Adrenal gland (tissue), 12 donors: Measurements from ENCODE around the gene AMTN. TPM values are rescaled to one million over a fixed set of nuclear protein-coding genes. Genes with fewer than 3 reads are reported as not detected.

Experiments
- DNase-seq, 7 donors: peaks; one replicate each; pipeline ENCODE4 v3.0.0-alpha.2; 2019 to 2020
- H3K27ac ChIP-seq, 5 donors: fragments of 200-600 bp; sonication (generic) in 4 of 5; 1 replicate in 3 of 5; 2 replicates in 2 of 5; pipeline versions ENCODE4 v1.5.1 to v1.8.0; 2016 to 2020; ENCODE audit warnings: mild to moderate bottlenecking in 1 of 5
- H3K27me3 ChIP-seq: fragments of 200-600 bp; 2 replicates; pipeline ENCODE4 v1.8.0; 2021
- H3K36me3 ChIP-seq, 2 donors: fragments of 200-600 bp; replicated peaks in 1 of 2; 1 replicate in 1 of 2; 2 replicates in 1 of 2; pipeline versions ENCODE4 v1.5.1 to v1.8.0; 2018 to 2022
- H3K4me1 ChIP-seq, 2 donors: fragments of 200-600 bp; replicated peaks in 1 of 2; 1 replicate in 1 of 2; 2 replicates in 1 of 2; pipeline versions ENCODE4 v1.5.1 to v1.8.0; 2018 to 2021
- H3K4me3 ChIP-seq, 4 donors: fragments of 200-600 bp; sonication (generic) in 3 of 4; one replicate each; pipeline ENCODE4 v1.5.1; 2016 to 2018
- H3K9me3 ChIP-seq, 3 donors: fragments of 200-600 bp; sonication (generic) in 1 of 3; replicated peaks in 1 of 3; 1 replicate in 2 of 3; 2 replicates in 1 of 3; pipeline versions ENCODE4 v1.5.1 to v1.8.0; 2016 to 2021
- POLR2A ChIP-seq, 2 donors: fragments of 450-650 bp; IDR thresholded peaks; one replicate each; pipeline ENCODE4 v1.6.1; 2017; ENCODE audit warnings: antibody characterized with exemption in 2 of 2, mild to moderate bottlenecking in 2 of 2, moderate library complexity in 1 of 2
- WGBS, 4 donors: extraction: QIAGEN DNeasy Blood & Tissue Kit in 2 of 4; methylation state at CpG; one replicate each; pipeline versions ENCODE4 v1.1.5 to v1.1.7; 2013 to 2017; 5-methylcytosine and 5-hydroxymethylcytosine counted together
- intact Hi-C, 2 donors: fragments of 100-400 bp; cut with DNase I; formaldehyde crosslinking; loops; one replicate each; pipeline versions ENCODE4 v1.14.1 to v1.15.0; 2022 to 2023
- polyA plus RNA-seq, 3 donors: library from polyadenylated mRNA; stranded (reverse); fragments of 200-250 nt in 2 of 3; fragments of 350-450 nt in 1 of 3; fragmentation: Illumina TruSeq in 1 of 3; extraction: RNeasy Lipid Tissue Mini Kit (QIAGEN cat#74804) in 1 of 3; gene quantifications; one replicate each; pipeline ENCODE4 v1.2.3, GENCODE V29; 2013 to 2014
- total RNA-seq, 9 donors: library from RNA; depleted of rRNA in 4 of 9; stranded (reverse); fragments of >200 nt in 4 of 9; fragments of 120-200 nt in 1 of 9; fragmentation: NEBNext Ultra II Directional in 1 of 9; extraction: Animal tissue kit (Norgen Biotek cat#: 25700) in 1 of 9; gene quantifications; one replicate each; pipeline versions ENCODE4 v1.1.0 to v1.2.4, GENCODE V29; 2013 to 2023
- TF ChIP-seq, protein P1 (sequence below), 6 experiments: fragments of 450-650 bp in 4 of 6; fragments of 200-600 bp in 2 of 6; sonication (generic) in 1 of 6; IDR thresholded peaks; 1 replicate in 5 of 6; 2 replicates in 1 of 6; pipeline versions ENCODE4 v1.5.1 to v1.8.0; 2016 to 2021; ENCODE audit warnings: antibody characterized with exemption in 6 of 6, mild to moderate bottlenecking in 2 of 6, moderate library complexity in 1 of 6
- donor health status: healthy with polysubstance abuse.
- donor health status: Bipolar disorder and iron deficiency.
- donor health status: DM: yes; HTN: yes; CAD: no.
- donor health status: DM: no; HTN: no; CAD: no.
- donor health status: DM: no; HTN: no; CAD: no.
- donor health status: DM: yes; HTN: yes; CAD: no.

AMTN gene
- total and polyA plus RNA-seq, 12 donors = not detected

DNA sequence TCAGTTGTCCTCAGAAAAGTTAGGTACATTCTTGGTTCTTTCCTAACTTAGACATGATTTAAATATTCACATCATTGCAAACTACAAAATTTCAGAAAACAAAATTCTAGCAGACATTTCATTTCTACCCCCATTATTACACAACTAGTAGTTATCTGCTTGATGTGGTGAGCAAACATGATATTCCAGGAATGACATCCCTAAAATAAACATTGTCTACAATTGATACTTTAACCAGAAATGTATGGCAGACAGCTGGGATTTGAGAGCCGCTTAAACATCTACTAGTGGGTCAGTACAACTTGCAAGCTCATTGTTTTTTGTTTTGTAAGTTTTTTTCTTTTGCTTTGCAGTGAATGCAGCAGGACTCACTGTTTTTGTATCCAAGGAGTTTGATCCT lies 41.6 kb downstream of the AMTN start:
- TF ChIP-seq POLR2A (IDR thresholded peaks at IDR 0.05) = no peak
- TF ChIP-seq, protein P1, sequence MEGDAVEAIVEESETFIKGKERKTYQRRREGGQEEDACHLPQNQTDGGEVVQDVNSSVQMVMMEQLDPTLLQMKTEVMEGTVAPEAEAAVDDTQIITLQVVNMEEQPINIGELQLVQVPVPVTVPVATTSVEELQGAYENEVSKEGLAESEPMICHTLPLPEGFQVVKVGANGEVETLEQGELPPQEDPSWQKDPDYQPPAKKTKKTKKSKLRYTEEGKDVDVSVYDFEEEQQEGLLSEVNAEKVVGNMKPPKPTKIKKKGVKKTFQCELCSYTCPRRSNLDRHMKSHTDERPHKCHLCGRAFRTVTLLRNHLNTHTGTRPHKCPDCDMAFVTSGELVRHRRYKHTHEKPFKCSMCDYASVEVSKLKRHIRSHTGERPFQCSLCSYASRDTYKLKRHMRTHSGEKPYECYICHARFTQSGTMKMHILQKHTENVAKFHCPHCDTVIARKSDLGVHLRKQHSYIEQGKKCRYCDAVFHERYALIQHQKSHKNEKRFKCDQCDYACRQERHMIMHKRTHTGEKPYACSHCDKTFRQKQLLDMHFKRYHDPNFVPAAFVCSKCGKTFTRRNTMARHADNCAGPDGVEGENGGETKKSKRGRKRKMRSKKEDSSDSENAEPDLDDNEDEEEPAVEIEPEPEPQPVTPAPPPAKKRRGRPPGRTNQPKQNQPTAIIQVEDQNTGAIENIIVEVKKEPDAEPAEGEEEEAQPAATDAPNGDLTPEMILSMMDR (IDR thresholded peaks at IDR 0.05) = no peak
- intact Hi-C loops = no loop called here
- no peaks in the 10 kb centered on the region for H3K9me3 ChIP-seq
- H3K4me3 ChIP-seq = no peak overlapping the region
- no peaks in the 10 kb centered on the region for H3K36me3 ChIP-seq
- H3K4me1 ChIP-seq = no peaks in the 10 kb centered on the region
- DNase-seq = no peak
- H3K27me3 ChIP-seq = no peaks in the 10 kb centered on the region
- no peak overlapping the region for H3K27ac ChIP-seq
- 93 to 100% (median 97%) methylated on average over 1 of the region's 1 CpG for WGBS, 4 donors

DNA sequence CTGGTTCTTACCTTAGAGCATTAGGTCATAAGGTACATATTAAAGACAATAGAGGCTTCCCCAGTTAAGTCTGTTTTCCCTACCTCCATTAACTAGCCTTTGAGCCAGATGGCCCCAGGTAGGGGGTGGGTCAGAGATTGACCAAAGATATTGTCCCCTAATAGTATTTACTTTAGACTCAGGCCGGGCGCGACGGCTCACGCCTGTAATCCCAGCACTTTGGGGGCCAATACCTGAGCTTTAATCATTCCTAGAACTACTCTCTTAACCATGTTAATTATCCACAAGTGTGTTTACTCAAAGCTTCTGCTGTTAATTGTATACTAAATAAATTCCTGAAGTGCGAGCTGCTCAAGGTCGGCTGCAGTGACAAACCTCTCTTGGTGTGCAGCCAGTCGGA lies 45.7 kb downstream of the AMTN start:
- 71 to 82% (median 75%) methylated on average over 8 of the region's 8 CpGs for WGBS, 4 donors
- no peak overlapping the region for H3K27ac ChIP-seq
- no peaks in the 10 kb centered on the region for H3K27me3 ChIP-seq
- no peaks in the 10 kb centered on the region for H3K4me1 ChIP-seq
- no peak for DNase-seq
- intact Hi-C loops = no loop called here
- no peaks in the 10 kb centered on the region for H3K9me3 ChIP-seq
- TF ChIP-seq, protein P1 (IDR thresholded peaks at IDR 0.05) = no peak
- no peak for TF ChIP-seq POLR2A (IDR thresholded peaks at IDR 0.05)
- no peak overlapping the region for H3K4me3 ChIP-seq
- H3K36me3 ChIP-seq = no peaks in the 10 kb centered on the region

DNA sequence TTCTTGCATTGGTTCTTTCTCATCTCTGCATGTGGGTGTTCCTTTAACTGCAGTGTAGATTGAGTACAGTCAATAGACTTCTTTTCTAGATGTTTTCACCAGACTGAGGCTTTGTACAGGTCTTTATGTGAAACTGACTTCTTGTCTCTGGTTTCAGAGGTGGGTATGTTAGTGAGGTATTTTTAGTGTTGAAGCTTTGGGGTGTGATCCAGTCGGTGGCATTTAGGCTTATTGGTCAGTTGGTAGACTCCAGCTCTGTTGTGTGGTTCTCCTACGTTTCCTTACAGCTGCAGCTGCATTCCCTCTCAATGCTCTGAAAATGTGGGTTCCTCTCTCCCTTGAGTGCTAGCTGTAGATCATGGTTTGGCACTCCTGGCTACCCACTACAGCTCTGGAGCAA lies 52.4 kb downstream of the AMTN start:
- no peak for DNase-seq
- intact Hi-C loops = no loop called here

DNA sequence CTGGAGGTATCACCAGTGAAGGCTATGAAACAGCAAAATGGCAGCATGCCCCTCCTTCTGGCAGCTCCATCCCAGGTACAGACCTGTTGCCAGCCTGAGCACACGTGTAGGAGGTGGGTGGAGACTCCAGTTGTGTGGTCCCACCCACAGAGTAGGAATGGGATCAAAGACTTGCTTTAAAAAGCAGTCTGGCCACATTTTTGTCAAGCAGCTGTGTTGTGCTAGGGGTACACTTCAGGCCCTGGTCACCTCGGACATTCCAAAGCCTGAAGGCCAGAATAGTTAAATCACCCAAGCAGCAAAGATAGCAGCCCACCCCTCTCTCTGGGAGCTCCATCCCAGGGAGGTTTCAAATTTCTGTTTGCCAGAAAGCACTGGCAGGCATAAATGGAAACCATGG lies 53.4 kb downstream of the AMTN start:
- intact Hi-C loops = no loop called here
- Histone ChIP-seq H3K36me3 (no peaks in the 10 kb centered on the region), H3K27ac (no peak overlapping the region), H3K4me1 (no peaks in the 10 kb centered on the region), H3K27me3 (no peaks in the 10 kb centered on the region), H3K4me3 (no peak overlapping the region), H3K9me3 (no peaks in the 10 kb centered on the region)
- no peak for DNase-seq
- 24 to 80% (median 33%) methylated on average over 1 to 2 of the region's 2 CpGs for WGBS, 4 donors
- no peak for TF ChIP-seq POLR2A (IDR thresholded peaks at IDR 0.05)
- TF ChIP-seq, protein P1 (IDR thresholded peaks at IDR 0.05) = no peak

More for the DNA sequence above, 52.4 kb downstream of the AMTN start:
- Histone ChIP-seq H3K4me1 (no peaks in the 10 kb centered on the region), H3K27ac (no peak overlapping the region), H3K36me3 (no peaks in the 10 kb centered on the region), H3K27me3 (no peaks in the 10 kb centered on the region), H3K4me3 (no peak overlapping the region), H3K9me3 (no peaks in the 10 kb centered on the region)
- no peak for TF ChIP-seq POLR2A (IDR thresholded peaks at IDR 0.05)
- TF ChIP-seq, protein P1 (IDR thresholded peaks at IDR 0.05) = no peak
- 62 to 88% (median 82%) methylated on average over 2 of the region's 2 CpGs for WGBS, 4 donors
